Ammon's horn (tissue), 1 donor: ENCODE results near the gene DNAJC4.

Experiments used
- DNase-seq: peaks from one replicate; pipeline ENCODE4 v3.0.0-alpha.2; 2016; ENCODE audit warnings: low spot score

Gene DNAJC4, protein sequence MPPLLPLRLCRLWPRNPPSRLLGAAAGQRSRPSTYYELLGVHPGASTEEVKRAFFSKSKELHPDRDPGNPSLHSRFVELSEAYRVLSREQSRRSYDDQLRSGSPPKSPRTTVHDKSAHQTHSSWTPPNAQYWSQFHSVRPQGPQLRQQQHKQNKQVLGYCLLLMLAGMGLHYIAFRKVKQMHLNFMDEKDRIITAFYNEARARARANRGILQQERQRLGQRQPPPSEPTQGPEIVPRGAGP

GRCh38 chr11:64230171-64230984 lies at the start of gene DNAJC4:
Gene DNAJC4, plus strand, starts transcription at chr11:64230548. Its CDS starts 307 bp downstream, at chr11:64230855.
- peak; percentile 95 for DNase-seq

DNA sequence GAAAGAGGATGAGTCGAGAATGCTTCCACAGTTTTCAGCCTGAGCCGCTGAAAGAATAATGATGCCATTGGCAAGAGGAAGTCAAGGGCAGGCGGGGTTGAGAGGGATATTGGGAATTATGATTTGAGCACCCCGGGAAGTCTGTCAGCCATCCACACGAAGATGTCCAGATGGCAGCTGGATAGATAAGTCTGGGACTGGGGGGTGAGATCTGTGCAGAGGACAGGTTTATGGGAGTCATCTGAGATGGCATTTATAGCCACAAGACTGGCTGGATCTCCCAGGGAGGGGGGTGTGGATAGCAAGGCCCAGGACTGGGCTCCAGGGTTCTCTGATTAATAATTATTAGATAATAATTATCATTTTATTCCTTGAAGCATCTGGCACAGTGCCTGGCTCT lies 49.5 kb upstream of the DNAJC4 start:
- DNase-seq: no peak

DNA sequence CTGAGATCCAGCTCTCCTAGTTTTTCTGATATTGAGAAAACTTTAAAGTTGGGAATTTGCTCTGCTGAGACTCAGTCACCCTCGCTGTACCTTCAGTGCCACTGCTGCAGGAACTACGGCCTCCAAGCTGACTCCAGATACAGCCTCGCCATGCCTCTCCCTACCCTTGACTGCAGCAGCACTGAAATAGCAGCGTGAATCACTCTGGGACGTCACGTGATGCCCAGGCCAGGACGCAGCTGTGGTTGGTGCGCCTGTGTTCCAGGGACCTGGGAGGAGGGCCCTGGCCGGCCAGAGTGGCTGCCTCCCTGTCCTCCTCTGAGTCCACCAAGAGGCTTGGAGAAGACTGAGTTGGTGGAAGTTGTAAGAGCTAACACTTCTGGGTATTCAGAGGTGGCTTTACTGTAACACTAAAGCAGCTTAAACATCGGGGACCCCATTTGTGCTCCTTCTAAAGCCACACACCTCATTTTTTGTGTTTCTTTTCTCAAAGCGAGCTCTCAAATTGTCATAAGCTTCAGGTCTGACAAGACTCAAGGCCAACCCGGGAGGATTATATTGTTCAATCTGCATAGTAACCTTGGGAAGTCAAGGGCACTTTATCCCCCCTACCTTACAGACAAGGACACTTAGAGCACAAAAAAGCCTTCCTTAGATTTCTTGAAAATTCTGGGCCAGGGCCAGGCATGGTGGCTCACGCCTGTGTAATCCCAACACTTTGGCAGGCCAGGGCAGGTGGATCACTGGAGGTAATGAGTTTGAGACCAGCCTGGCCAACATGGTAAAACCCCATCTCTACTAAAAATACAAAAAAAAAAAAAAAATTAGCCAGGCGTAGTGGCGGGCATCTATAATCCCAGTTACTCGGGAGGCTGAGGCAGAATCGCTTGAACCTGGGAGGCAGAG lies 48.6 kb upstream of the DNAJC4 start:
- DNase-seq: peak; percentile 98

GRCh38 chr11:64183890-64184289 lies 46.5 kb upstream of the DNAJC4 start:
- DNase-seq: no peak

GRCh38 chr11:64185175-64185692 lies 45.1 kb upstream of the DNAJC4 start:
- DNase-seq: peak; percentile 90

GRCh38 chr11:64185693-64186491 lies 44.5 kb upstream of the DNAJC4 start, which contains the start of gene STIP1:
Gene STIP1, plus strand, starts transcription at chr11:64186171. Its CDS starts 91 bp downstream, at chr11:64186262.
- DNase-seq: peak; percentile 100

GRCh38 chr11:64186492-64187165 lies 43.7 kb upstream of the DNAJC4 start:
- DNase-seq: no peak

DNA sequence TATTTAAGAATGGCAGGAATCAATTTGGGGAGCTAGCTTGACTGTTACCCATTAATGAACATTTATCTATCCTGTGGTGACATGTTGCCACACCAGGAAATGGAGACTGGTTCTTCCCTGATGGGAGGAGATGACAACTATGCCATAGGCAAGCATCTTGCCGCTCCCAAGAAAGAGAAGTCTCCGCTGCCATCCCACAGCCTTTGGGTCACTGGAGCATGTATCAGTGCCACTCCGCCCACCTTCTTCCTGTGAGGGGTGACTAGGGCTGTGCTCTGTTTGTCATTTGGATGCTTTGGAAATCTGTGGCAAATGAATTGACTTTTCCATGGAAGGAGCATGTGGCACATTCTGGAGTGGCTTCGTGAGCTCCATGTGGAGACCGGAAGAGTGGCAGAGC lies 37.9 kb upstream of the DNAJC4 start:
- no peak for DNase-seq

GRCh38 chr11:64196626-64197025 lies 33.7 kb upstream of the DNAJC4 start:
- no peak for DNase-seq

DNA sequence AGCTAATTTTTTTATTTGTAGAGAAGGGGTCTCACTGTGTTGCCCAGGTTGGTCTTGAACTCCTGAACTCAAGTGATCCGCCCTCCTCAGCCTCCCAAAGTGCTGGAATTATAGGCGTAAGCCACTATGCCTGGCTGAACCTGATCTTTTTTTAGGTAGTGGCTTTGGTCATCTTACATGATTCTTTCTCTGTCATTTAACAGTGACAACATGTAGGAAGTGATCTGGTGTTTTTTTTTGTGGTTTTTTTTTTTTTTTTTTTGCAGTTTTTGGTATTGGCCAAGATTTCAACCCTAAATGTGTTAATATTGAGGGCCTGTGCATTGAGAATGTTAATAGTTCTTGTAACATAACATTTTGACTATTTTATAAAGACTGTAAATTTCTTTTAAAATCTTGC lies 31.8 kb upstream of the DNAJC4 start:
- DNase-seq: no peak

- DNase-seq: no peak
Measured at GRCh38 chr11:64201543-64201942, 28.8 kb upstream of the DNAJC4 start.

GRCh38 chr11:64202992-64203391 lies 27.4 kb upstream of the DNAJC4 start:
- DNase-seq: no peak

DNA sequence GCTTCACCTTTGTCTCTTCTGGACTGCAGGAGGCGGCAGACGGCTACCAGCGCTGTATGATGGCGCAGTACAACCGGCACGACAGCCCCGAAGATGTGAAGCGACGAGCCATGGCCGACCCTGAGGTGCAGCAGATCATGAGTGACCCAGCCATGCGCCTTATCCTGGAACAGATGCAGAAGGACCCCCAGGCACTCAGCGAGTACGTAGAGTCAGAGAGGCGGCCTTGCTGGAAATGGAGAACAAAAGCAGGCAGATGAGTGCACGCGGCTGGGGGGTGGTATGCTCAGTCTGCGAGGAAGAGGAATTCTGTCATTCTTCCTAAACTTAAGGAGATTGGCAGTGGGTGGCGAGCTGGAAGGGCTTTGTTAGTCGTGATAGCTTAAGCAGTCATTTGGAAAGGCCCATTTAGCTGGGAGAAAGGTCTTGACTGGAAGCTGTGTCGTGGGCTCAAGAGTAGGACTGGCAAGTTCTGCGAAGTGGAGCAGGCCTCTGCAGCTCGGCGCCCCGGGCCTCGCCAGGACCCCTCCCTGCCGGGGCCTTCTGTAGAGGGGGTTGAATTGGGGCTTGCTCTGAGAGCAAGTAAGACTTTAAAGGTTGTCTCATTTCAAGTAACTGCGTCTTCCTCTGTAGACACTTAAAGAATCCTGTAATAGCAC lies 26.8 kb upstream of the DNAJC4 start:
- DNase-seq: no peak

- no peak for DNase-seq
Measured at GRCh38 chr11:64204080-64204440, 26.3 kb upstream of the DNAJC4 start.

DNA sequence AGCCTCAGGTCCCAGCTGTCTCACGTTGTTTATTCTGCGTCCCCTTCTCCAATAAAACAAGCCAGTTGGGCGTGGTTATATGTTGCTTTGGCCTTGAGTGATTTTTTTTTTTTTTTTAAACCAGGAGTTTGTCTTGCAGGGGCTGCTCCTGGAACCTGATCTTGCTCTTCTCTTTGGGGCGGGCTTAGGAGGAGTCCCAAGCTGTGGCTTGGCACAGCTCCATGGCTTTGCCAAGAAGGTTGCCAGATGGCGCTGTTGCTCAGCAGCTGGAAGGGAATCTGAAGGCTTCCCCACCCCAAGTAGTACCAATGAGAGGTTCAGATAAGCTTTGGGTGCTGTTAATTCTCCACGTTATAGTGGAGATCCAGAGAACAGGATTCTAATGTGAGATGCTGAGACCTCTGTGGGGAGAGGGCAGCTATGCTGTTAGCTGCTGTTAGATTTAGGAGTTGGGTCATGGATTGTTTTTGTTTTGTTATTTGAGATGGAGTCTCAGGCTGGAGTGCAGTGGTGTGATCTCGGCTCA lies 25.8 kb upstream of the DNAJC4 start:
- DNase-seq: peak; percentile 95

- DNase-seq: no peak
Measured at GRCh38 chr11:64206457-64207255, 23.7 kb upstream of the DNAJC4 start, which contains the start of gene FERMT3. Gene FERMT3, plus strand, starts transcription at chr11:64206721. Its CDS starts 644 bp downstream, at chr11:64207365.

GRCh38 chr11:64207256-64208085 lies 22.9 kb upstream of the DNAJC4 start:
- peak; percentile 68 for DNase-seq
